Upper lobe of right lung (tissue), 1 donor: ENCODE measurements around the gene ICE1. TPM values are rescaled to one million over a fixed set of nuclear protein-coding genes. Genes with fewer than 3 reads are reported as not detected.
"Not testable (repeated sequence)": the region's sequence is repeated elsewhere in the genome, so short reads cannot be mapped to it uniquely, and the experiment has no call there.

Source experiments
- ATAC-seq: fragments of 200-7000 bp; cut with Tn5 transposase; one replicate; pipeline ENCODE4 v1.9.1; 2020; ENCODE audit warnings: mild to moderate bottlenecking, moderate library complexity
- DNase-seq: peaks from one replicate; pipeline ENCODE4 v3.0.0-alpha.2; 2020
- H3K27ac ChIP-seq: fragments of 200-600 bp; one replicate; pipeline ENCODE4 v1.8.0; 2022
- H3K27me3 ChIP-seq: fragments of 200-600 bp; one replicate; pipeline ENCODE4 v1.8.0; 2022; ENCODE audit warnings: mild to moderate bottlenecking
- H3K36me3 ChIP-seq: fragments of 200-600 bp; one replicate; pipeline ENCODE4 v1.8.0; 2022
- H3K4me1 ChIP-seq: fragments of 200-600 bp; one replicate; pipeline ENCODE4 v1.8.0; 2022
- H3K4me3 ChIP-seq: fragments of 200-600 bp; one replicate; pipeline ENCODE4 v1.8.0; 2022; ENCODE audit warnings: mild to moderate bottlenecking
- H3K9me3 ChIP-seq: fragments of 200-600 bp; one replicate; pipeline ENCODE4 v1.8.0; 2022
- CTCF ChIP-seq: fragments of 200-600 bp; IDR thresholded peaks from one replicate; pipeline ENCODE4 v1.8.0; 2022; ENCODE audit warnings: antibody characterized with exemption
- intact Hi-C: fragments of 100-400 bp; cut with DNase I; formaldehyde crosslinking; loops from one replicate; pipeline ENCODE4 v1.11.0; 2022
- total RNA-seq: library from RNA; stranded (reverse); fragmentation: NEBNext Ultra II Directional; extraction: Animal tissue kit (Norgen Biotek cat#: 25700); gene quantifications from one replicate; pipeline ENCODE4 v1.2.1, GENCODE V29; 2021
- donor health status: DM: no; HTN: yes; CAD: no; lungs with severe emphysema.

Gene ICE1
- total RNA-seq, 1 donor from 2014 or later, result 28.5 TPM

- DNase-seq, result no peak
- H3K4me3 ChIP-seq, result no peak overlapping the region
- ATAC-seq, result no peak
- TF ChIP-seq CTCF, result no peak
- peaks cover 68% of the 10 kb centered on the region for H3K36me3 ChIP-seq
- no peaks in the 10 kb centered on the region for H3K9me3 ChIP-seq
- H3K27me3 ChIP-seq, result no peaks in the 10 kb centered on the region
- H3K4me1 ChIP-seq, result no peaks in the 10 kb centered on the region
- no peak overlapping the region for H3K27ac ChIP-seq
- intact Hi-C loops, result no loop called here
Measured at GRCh38 chr5:5467737-5468136, 45.3 kb downstream of the ICE1 start.

- ATAC-seq (no peak), DNase-seq (no peak)
- H3K27me3 ChIP-seq, result no peaks in the 10 kb centered on the region
- peaks cover 66% of the 10 kb centered on the region for H3K36me3 ChIP-seq
- H3K4me1 ChIP-seq, result no peaks in the 10 kb centered on the region
- intact Hi-C loops, result no loop called here
- H3K27ac ChIP-seq, result no peak overlapping the region
- no peaks in the 10 kb centered on the region for H3K9me3 ChIP-seq
- no peak for TF ChIP-seq CTCF
- no peak overlapping the region for H3K4me3 ChIP-seq
Measured at GRCh38 chr5:5470933-5471332, 48.5 kb downstream of the ICE1 start.

GRCh38 chr5:5473226-5473625, 50.7 kb downstream of the ICE1 start:
- intact Hi-C loops, result no loop called here
- Histone ChIP-seq H3K9me3 (no peaks in the 10 kb centered on the region), H3K27me3 (no peaks in the 10 kb centered on the region), H3K36me3 (peaks cover 64% of the 10 kb centered on the region), H3K4me3 (no peak overlapping the region), H3K27ac (no peak overlapping the region), H3K4me1 (no peaks in the 10 kb centered on the region)
- no peak for TF ChIP-seq CTCF
- ATAC-seq (no peak), DNase-seq (no peak)

- H3K27ac ChIP-seq, result no peak overlapping the region
- TF ChIP-seq CTCF, result no peak
- no peaks in the 10 kb centered on the region for H3K27me3 ChIP-seq
- ATAC-seq (no peak), DNase-seq (no peak)
- no peak overlapping the region for H3K4me3 ChIP-seq
- peaks cover 51% of the 10 kb centered on the region for H3K36me3 ChIP-seq
- H3K9me3 ChIP-seq, result no peaks in the 10 kb centered on the region
- H3K4me1 ChIP-seq, result no peaks in the 10 kb centered on the region
- intact Hi-C loops, result no loop called here
Measured at GRCh38 chr5:5474961-5475360, 52.5 kb downstream of the ICE1 start.

GRCh38 chr5:5475975-5476374, 53.5 kb downstream of the ICE1 start:
- H3K36me3 ChIP-seq, result peaks cover 46% of the 10 kb centered on the region
- ATAC-seq (no peak), DNase-seq (no peak)
- H3K9me3 ChIP-seq, result no peaks in the 10 kb centered on the region
- H3K4me1 ChIP-seq, result no peaks in the 10 kb centered on the region
- H3K27ac ChIP-seq, result no peak overlapping the region
- H3K27me3 ChIP-seq, result no peaks in the 10 kb centered on the region
- TF ChIP-seq CTCF, result no peak
- no peak overlapping the region for H3K4me3 ChIP-seq
- intact Hi-C loops, result no loop called here

- H3K4me1 ChIP-seq, H3K27ac ChIP-seq, H3K27me3 ChIP-seq, intact Hi-C loops, H3K9me3 ChIP-seq, H3K4me3 ChIP-seq, DNase-seq, ATAC-seq: not testable (repeated sequence)
- H3K36me3 ChIP-seq, result peaks cover 34% of the 10 kb centered on the region
Measured at GRCh38 chr5:5479578-5479977, 57.1 kb downstream of the ICE1 start.
